ENCODE measurements around the gene ATP1A4. TPM values are rescaled to one million over a fixed set of nuclear protein-coding genes. Genes with fewer than 3 reads are reported as not detected.

ATP1A4 gene
- total and polyA plus RNA-seq, 2 donors from 2014 or later, result 0.19 TPM; not detected in 1

GRCh38 chr1:160162931-160163330 lies 11.5 kb downstream of the ATP1A4 start:
- Histone ChIP-seq H3K27me3 (ENCODE audit: control insufficient read depth, insufficient read depth, low read length) (no peaks in the 10 kb centered on the region), H3K9ac (ENCODE audit: low read length in 3 of 3) (no peak overlapping the region), H3K27ac (ENCODE audit: low read depth in 2 of 2, low read length in 2 of 2) (no peak overlapping the region), H3K9me3 (ENCODE audit: control insufficient read depth in 2 of 3, insufficient read depth in 1 of 3, low read length in 3 of 3) (no peaks in the 10 kb centered on the region), H3K36me3 (ENCODE audit: control insufficient read depth in 2 of 3, insufficient read depth in 3 of 3, low read length in 3 of 3) (no peaks in the 10 kb centered on the region), H3K4me1 (ENCODE audit: control insufficient read depth in 2 of 3, insufficient read depth in 2 of 3, low read depth in 1 of 3, low read length in 3 of 3) (peaks cover 0 to 2% (median 0%) of the 10 kb centered on the region in 3 donors), H3K4me3 (ENCODE audit: low read length in 3 of 3) (no peak overlapping the region)
- FAIRE-seq (no peak), DNase-seq (no peak)
- no peak for TF ChIP-seq CTCF (IDR thresholded peaks at IDR 0.05; ENCODE audit: borderline replicate concordance, extremely low read depth, insufficient read depth)
- intact Hi-C loops (cut with DNase I), result no loop called here

GRCh38 chr1:160163615-160164014 lies 12.2 kb downstream of the ATP1A4 start:
- H3K4me1 ChIP-seq (ENCODE audit: control insufficient read depth in 2 of 3, insufficient read depth in 2 of 3, low read depth in 1 of 3, low read length in 3 of 3), result peaks cover 0 to 2% (median 0%) of the 10 kb centered on the region in 3 donors
- intact Hi-C loops (cut with DNase I), result no loop called here
- DNase-seq, result no peak
- TF ChIP-seq CTCF (IDR thresholded peaks at IDR 0.05; ENCODE audit: borderline replicate concordance, extremely low read depth, insufficient read depth), result no peak
- no peak overlapping the region for H3K9ac ChIP-seq (ENCODE audit: low read length in 3 of 3)
- no peaks in the 10 kb centered on the region for H3K27me3 ChIP-seq (ENCODE audit: control insufficient read depth, insufficient read depth, low read length)
- FAIRE-seq, result no peak
- no peaks in the 10 kb centered on the region for H3K36me3 ChIP-seq (ENCODE audit: control insufficient read depth in 2 of 3, insufficient read depth in 3 of 3, low read length in 3 of 3)
- no peaks in the 10 kb centered on the region for H3K9me3 ChIP-seq (ENCODE audit: control insufficient read depth in 2 of 3, insufficient read depth in 1 of 3, low read length in 3 of 3)
- no peak overlapping the region for H3K27ac ChIP-seq (ENCODE audit: low read depth in 2 of 2, low read length in 2 of 2)
- H3K4me3 ChIP-seq (ENCODE audit: low read length in 3 of 3), result no peak overlapping the region

- TF ChIP-seq CTCF (IDR thresholded peaks at IDR 0.05; ENCODE audit: borderline replicate concordance, extremely low read depth, insufficient read depth), result no peak
- Histone ChIP-seq H3K27me3 (ENCODE audit: control insufficient read depth, insufficient read depth, low read length) (no peaks in the 10 kb centered on the region), H3K4me3 (ENCODE audit: low read length in 3 of 3) (no peak overlapping the region), H3K36me3 (ENCODE audit: control insufficient read depth in 2 of 3, insufficient read depth in 3 of 3, low read length in 3 of 3) (no peaks in the 10 kb centered on the region), H3K9ac (ENCODE audit: low read length in 3 of 3) (no peak overlapping the region), H3K4me1 (ENCODE audit: control insufficient read depth in 2 of 3, insufficient read depth in 2 of 3, low read depth in 1 of 3, low read length in 3 of 3) (peaks cover 0 to 2% (median 0%) of the 10 kb centered on the region in 3 donors), H3K9me3 (ENCODE audit: control insufficient read depth in 2 of 3, insufficient read depth in 1 of 3, low read length in 3 of 3) (no peaks in the 10 kb centered on the region), H3K27ac (ENCODE audit: low read depth in 2 of 2, low read length in 2 of 2) (no peak overlapping the region)
- FAIRE-seq, result no peak
- no peak for DNase-seq
- intact Hi-C loops (cut with DNase I), result no loop called here
These were observed 12.7 kb downstream of the ATP1A4 start for GRCh38 chr1:160164121-160164520.
